ENCODE results near the gene HMHB1.

GRCh38 chr5:143771189-143771588 is 40.8 kb upstream of the HMHB1 start:
- TF ChIP-seq CTCF (IDR thresholded peaks at IDR 0.05; ENCODE audit: low read depth, low read length) (no peak), POLR2A (IDR thresholded peaks at IDR 0.05; ENCODE audit: extremely low read depth, insufficient read length) (no peak), MAX (IDR thresholded peaks at IDR 0.05; ENCODE audit: low read depth, low read length) (no peak), MYC (IDR thresholded peaks at IDR 0.05; ENCODE audit: low read depth, low read length) (no peak)

Measured in NB4 (cell line).